ENCODE results near the gene DNAJB12.
"Not testable (repeated sequence)": the region's sequence is repeated elsewhere in the genome, so short reads cannot be mapped to it uniquely, and the experiment has no call there.

Gene DNAJB12

DNA sequence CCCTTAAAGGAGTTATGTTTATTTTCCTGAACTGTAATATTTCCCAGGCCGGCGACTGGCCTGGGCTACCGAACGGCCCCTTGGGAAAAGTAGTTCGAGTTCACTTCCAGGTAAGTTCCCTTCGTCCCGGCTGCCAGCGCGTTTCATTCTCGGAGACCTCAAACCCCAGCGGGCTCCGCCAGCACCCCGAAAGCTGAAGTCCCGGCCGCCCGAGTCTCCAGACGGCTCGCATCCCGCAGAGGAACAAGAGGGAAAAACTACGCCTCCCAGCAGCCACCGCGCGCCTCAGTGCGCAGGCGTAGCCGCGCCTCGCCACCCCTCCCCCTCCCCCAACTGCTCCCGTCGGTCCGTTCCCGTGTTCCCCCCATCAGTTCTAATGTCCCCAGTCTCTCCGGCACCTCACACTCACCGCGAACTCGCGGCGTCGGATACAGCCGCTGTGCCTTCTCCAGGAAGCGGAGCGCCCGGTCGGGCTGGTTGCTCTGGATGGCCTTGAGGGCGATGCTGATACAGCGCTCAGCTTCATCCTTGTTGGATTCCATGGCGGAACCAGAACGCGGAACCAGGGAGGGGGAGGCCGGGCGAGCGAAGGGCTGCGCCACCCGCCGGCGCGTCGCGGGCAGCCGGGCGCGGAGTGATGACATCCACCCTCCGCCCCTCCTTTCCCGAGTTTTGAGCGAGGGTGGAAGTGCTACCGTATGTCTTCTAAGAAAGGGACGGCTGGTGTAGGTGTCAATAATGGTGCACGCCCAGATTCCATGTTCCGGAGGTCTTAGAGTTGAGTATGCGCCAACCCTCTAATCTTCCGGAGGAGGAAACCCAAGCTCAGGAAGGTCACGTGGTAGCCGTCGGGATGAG, at the start of gene DNAJB12:
Gene DNAJB12 (minus strand): TSS at position 564 of the 858 bp plus-strand sequence. CDS start 22 bp downstream, at position 542.
- DNase-seq (ENCODE audit: low read depth): peak; percentile 85

- not testable (repeated sequence) for DNase-seq (ENCODE audit: low read depth)
These were observed 40.9 kb upstream of the DNAJB12 start for GRCh38 chr10:72395581-72395980.

DNA sequence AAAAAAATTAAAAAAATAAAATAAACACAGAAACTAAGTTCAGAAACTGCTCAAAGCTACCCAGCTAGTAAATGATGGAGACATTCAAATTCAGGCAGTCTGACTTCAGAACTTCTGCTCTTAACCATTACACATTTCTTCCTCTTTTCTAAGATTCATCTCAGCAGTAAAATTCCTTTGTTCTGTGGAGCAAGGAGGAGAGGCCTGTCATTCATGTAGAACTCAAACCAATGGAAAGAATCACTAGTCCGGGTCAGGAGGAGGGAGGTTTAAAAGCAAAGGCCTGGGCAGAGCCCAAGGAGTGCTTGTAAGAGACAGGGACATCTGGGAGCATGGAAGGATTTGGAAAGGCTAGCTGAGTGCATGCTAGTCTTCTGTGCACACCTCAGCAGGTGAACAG, 37.9 kb upstream of the DNAJB12 start:
- DNase-seq (ENCODE audit: low read depth): no peak

DNA sequence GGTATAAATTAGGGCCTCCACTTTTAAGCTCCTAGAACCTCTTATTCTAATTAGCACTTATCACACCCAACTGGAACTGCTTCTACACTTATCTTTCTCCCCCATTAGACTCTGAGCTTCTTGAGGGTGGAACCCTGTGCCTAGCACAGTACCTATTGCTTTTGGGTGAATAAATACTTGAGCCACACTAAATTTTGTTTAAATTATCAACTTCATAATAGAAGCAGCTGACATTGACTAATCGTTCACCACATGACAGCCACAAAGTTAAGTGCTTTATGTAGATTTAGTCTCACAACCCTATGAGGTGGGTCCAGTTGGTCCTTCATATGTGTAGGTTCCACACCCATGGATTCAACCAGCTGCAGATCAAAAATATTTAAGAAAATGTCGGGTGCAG, 36.0 kb upstream of the DNAJB12 start:
- no peak for DNase-seq (ENCODE audit: low read depth)

DNA sequence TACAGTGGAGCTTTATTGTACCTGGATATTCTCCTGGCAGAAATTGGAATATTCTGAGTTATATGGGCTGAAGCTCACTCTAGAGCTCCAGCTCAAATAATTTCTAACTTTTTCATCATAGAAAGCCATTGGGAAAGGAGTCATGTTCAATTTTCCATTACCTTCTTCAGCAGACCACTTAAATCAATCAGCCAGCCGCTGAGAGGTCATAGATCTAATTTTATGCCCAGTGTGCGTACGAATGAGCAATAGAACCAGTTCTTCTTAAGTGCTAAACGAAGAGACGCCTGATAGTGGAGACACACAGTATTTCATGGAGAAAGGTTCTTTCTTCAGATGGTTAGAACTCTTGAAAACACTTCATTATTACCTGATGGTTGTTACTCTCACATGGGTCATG, 35.0 kb upstream of the DNAJB12 start:
- DNase-seq (ENCODE audit: low read depth): no peak

DNA sequence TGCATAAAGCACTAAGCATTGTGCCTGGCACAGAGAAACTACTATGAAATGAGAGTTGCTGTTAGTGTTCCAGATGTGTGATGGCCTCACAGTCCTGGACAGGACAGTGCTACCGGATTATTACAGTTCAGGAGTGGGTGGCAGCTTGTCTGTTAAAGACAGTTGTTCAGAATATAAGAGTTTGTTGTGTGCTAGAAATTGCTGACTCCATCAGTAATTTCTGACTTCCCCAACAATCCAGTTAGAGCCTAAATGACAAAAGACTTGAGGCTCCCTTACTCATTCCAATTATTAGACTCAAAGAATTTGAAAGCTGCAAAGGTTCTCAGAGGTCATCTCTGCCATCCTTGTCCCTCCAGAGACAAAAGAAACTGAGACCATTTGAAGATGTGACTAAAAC, 34.3 kb upstream of the DNAJB12 start:
- no peak for DNase-seq (ENCODE audit: low read depth)

DNA sequence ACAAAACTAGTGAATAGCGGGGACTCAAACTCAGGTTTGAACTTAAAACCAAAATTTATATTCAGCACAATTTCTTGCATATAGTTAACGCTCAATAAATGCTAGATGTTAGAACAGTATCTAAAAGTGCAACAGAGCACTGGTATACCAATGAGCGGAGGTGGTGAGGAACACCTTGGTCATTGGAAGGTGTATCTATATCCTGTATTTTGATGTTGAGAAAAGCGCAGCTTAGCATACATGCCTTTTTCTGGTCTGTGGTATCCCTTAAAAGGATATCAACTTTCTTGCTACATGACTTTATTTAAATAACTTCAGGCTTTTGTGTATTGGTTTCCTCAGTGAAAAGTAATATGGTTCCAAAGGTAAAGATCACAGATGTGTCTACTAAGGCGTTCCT, 33.3 kb upstream of the DNAJB12 start:
- DNase-seq (ENCODE audit: low read depth): no peak

DNA sequence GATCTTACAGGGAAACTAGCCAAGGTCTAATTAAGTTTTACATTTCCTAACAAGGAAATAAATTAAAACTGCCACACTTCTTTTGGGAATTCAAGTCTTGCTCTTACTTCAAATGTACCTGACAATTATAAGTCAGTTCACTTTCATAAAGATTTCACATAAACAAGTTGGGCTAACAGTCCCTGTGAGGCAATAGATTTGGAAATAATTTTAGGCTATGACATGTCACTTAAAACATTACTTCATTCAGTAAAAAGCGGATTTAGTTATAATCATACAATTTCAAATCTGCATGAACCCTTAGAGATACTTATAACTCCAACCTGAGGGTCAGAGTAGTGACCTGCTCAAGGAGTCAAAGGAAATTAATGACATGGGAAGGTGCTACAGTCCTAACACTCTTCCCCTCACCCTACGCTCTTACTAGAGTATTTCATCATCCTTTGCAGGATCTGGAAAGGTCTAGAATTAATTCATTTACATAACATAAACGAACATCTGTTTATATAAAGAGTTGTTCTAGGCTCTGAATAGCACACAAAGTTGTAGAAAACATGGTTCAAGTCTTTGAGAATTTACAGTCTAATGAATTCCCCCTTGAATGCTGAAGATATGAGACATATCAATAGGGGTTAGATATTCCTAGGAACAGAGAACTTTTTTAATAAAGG, 32.3 kb upstream of the DNAJB12 start:
- no peak for DNase-seq (ENCODE audit: low read depth)

- no peak for DNase-seq (ENCODE audit: low read depth)
These were observed 31.0 kb upstream of the DNAJB12 start for GRCh38 chr10:72385724-72386123.

- DNase-seq (ENCODE audit: low read depth): not testable (repeated sequence)
These were observed 30.3 kb upstream of the DNAJB12 start for GRCh38 chr10:72384982-72385381.

- no peak for DNase-seq (ENCODE audit: low read depth)
These were observed 25.1 kb upstream of the DNAJB12 start for GRCh38 chr10:72379776-72380175.

DNA sequence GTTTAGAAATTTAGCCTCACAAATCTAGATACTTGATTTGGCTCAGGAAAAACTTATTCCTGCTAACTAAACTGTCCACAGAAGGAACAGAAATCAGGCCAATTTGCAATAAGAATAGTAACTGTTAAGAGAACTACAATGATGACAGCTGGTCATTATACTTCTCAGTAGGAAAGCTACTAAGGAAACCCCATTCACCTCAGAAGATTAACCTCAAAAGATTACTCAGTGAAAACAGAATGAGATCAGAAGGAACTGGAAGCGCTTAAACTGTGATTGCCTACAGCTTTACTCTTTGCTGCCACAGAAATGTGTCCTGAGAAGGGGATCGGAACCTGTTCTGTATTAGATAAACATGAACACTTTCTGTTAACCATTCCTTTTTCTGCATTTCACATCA, 24.3 kb upstream of the DNAJB12 start:
- DNase-seq (ENCODE audit: low read depth): no peak

- DNase-seq (ENCODE audit: low read depth): no peak
These were observed 20.9 kb upstream of the DNAJB12 start for GRCh38 chr10:72375585-72375984.

DNA sequence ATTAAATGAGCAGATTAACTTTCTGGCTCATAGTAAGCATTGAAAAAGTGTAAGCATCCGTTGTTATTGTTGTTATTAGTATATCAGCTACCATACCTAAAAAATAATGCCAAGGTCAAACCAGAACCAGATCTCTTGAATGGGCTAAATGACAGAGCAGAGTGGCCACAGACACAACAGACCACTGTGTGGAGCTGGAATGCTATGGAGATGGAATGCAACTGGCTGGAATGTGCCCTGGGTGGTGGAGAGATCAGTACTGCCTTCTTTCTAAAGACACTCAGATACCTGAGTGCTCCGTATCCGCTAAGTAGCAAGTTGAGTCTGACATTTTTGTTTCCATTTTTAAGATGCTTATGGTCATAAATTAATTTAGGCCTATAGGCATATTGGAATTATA, 20.5 kb upstream of the DNAJB12 start:
- no peak for DNase-seq (ENCODE audit: low read depth)

DNA sequence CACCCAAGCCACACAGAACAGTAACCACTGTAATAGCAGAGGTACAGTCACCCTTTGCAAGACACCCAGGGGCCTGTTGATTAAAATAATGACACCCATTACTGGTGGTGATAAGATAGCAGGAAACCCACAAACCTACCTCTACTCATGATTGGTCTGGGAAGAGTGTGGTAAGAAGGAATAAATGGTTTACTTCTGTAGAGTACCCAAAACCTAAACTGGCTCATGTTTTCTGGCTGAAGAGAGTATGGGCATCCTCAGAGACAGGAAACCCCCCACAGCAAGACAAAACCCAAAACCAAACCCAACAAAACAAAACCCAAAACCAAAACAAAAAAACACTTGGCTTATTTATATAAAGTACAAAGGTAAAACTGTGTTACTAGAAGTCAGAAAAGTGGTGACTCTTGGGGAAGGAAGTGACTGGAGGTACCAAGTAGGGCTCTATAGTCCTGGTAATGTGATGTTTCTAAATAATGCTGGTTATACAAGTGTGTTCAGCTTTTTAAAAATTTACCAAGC, 15.5 kb upstream of the DNAJB12 start:
- DNase-seq (ENCODE audit: low read depth): no peak

DNA sequence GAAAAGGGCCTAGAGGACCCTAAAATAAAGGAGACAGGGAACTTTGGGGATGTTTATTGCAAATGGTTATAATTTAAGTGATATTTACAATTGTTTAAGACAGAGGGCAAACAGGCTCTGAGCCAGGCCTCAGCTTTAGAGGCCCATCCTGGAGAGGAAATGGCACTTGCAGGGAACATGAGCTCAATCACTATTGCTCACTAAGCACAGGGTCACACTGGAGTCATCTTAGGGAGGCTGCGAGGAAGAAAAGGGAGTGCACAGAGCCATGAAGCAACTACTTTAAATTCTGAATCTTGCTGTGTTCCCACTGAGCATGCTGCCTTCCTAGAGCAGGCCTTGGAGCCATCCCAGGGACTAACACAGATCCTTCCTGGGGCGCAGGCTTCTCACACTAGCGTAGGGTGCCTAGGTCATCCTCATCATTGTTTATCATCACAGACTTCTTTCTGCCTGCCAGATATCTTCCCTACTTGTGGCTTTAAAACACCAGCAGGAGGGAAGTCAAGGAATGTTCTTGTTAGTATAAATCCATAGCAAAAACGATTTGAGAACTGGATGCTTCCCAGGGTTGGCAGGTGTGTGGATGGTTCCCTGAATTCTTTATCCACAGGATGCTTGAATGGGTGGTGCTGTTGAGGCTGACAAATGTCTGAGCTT, 12.7 kb upstream of the DNAJB12 start:
- no peak for DNase-seq (ENCODE audit: low read depth)

GRCh38 chr10:72365106-72365895, 10.6 kb upstream of the DNAJB12 start:
- DNase-seq (ENCODE audit: low read depth): no peak

GRCh38 chr10:72364239-72364777, 9.6 kb upstream of the DNAJB12 start:
- DNase-seq (ENCODE audit: low read depth): peak; percentile 69

GRCh38 chr10:72356987-72357386, 2.3 kb upstream of the DNAJB12 start:
- no peak for DNase-seq (ENCODE audit: low read depth)

DNA sequence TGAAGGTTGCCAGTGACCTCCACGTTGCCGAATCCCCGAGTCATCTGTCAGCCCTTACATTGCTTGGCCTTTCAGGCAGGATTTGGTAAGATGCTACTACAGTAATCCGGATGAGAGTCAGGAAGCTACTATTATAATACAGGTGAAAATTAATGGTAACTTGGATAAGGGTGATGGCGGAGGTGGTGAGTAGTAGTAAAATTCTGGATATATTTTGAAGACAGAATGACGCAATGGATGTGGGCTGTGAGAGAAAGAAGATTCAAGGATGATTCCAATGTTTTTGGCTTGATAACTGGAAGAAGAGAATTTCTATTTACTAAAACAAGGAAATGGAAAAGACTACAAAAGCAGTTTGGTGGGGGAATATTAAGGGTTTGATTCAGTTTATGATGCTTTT, 1.4 kb upstream of the DNAJB12 start:
- DNase-seq (ENCODE audit: low read depth): no peak

DNA sequence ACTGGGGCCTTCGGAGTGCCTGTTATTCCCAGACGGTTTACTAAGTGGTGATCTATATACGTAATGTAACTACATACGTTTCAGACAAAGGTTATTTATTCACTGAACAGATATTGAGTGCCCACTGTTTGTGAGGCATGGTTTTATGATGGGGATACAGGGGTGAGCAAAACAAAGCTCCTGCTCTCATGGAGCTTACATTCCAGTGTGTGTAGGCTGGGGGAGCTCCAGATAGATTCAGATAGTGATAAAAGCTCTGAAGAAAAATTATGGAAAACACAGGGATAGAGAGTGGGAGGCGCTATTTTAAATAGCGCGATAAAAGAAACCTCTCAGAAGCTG, 466 bp upstream of the DNAJB12 start:
- no peak for DNase-seq (ENCODE audit: low read depth)

DNA sequence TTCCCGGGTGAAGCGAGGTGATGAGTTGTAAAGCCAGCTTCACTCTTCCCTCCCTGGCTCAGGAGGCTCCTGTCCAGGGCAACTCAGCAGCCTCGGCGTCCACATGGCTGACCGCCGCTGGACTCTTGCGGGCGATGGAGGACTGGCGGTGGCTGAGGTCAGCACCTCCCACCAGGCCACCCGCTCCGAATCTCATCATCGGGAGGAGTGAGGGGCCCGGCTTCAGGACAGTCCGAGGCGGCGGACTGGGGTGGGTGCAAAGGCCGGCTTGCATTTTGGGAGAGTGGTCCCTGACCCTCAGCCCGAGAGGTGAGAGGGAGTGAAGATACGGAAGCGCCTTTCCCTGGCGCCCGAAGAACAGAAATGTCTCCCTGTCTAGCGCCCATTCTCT, 759 bp downstream of the DNAJB12 start:
- DNase-seq (ENCODE audit: low read depth): no peak

Data from activated T-helper 9 cell treated with anti-CD3 and anti-CD28 coated beads, Interleukin-2, amount 50 U/mL, for 16 hours (primary cell).